Activated CD4-positive, alpha-beta T cell treated with anti-CD3 and anti-CD28 coated beads, Interleukin-2, amount 50 U/mL, for 16 hours (primary cell): Measurements from ENCODE around the gene TUBA4A.
"Not testable (repeated sequence)": the region's sequence is repeated elsewhere in the genome, so short reads cannot be mapped to it uniquely, and the experiment has no call there.

Experiments used
- DNase-seq: peaks from one replicate; pipeline ENCODE4 v3.0.0-alpha.2; 2020

The TUBA4A gene

DNA sequence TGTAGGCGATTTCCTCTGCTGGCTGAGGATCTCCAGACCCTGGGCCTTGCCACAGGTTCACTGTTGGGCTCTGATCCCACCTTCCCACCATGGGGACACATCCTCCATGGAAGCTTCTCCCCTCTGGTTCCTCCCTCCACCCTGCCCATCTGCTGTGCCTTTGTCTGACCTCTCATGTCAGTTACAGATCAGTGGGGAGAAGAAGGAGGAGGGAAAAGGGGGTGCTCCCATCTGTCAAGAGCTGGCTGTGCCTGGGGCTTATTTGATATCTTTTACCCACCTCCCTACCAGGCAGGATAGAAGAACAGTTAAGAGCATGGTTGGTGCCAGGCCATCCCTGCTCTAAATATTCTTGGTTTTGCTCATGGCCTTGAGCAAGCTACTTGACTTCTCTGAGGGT is 13.2 kb upstream of the TUBA4A start:
- DNase-seq: no peak

DNA sequence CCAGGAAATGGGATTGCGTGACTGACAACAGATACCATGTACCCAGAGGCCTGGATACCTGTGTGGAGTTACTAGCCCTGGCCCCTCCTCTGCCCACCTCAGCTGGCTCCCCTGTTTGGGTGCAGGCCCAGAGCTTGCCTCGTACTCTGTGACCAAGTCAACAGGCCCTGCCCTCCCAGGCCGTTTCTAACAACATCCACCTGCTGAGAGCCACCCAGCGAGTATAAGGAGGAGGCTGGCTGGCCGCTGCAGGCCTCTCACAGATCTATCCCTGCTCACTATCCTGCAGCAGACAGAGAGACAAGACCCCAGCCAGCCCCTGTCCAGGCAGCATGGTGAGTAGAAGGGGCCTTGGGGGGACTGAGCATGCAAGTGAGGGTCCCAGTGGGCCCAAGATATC is 12.5 kb upstream of the TUBA4A start:
- no peak for DNase-seq

DNA sequence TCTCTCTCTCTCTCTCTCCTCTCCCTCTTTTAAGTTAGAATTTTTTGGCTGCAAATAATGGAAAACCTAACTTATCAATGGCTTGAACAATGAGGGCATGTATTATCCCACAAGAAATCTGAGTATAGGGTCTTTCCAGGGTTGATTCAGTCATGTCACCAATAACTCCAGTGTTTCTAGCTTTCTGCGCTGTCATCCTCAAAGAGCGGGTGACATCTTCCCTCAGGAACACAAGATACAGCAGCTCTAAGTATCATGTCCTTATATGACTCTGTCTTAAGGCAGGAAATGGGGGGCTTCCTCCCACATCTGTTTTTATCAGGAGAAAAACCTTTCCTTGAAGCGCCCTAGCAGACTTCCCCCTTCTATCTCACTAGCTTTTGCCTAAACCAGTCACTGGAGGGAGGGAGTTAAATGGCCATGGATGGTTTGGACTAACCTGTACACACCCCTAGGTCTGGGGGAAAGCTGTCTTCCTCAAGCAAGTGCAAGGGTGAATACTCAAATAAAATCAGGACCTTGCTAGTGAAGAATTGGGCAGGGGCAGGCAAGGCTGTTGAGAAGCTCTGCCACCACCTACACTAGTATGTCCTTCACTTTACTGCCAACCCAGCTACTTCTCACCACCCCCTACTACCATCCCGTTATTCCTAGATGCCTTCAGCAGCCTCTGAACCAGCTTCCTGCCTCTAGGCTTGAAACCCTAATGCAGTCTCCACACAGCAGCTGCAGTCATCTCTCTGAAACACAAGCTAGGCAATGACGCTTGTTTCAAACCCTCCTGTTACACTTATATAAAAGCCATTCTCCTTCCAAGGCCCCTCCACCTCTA is 7.5 kb upstream of the TUBA4A start:
- DNase-seq: no peak

DNA sequence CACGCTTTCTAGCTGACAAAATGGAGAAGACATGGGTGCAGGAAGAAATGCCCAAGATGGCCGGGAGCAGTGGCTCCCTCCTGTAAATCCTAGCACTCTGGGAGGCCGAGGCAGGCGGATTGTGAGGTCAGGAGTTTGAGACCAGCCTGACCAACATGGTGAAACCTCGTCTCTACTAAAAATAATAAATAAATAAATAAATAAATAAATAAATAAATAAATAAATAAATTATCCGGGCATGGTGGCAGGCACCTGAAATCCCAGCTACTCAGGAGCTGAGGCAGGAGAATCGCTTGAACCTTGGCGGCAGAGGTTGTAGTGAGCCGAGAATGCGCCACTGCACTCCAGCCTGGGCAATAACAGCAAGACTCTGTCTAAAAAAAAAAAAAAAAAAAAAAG is 5.2 kb upstream of the TUBA4A start:
- not testable (repeated sequence) for DNase-seq

DNA sequence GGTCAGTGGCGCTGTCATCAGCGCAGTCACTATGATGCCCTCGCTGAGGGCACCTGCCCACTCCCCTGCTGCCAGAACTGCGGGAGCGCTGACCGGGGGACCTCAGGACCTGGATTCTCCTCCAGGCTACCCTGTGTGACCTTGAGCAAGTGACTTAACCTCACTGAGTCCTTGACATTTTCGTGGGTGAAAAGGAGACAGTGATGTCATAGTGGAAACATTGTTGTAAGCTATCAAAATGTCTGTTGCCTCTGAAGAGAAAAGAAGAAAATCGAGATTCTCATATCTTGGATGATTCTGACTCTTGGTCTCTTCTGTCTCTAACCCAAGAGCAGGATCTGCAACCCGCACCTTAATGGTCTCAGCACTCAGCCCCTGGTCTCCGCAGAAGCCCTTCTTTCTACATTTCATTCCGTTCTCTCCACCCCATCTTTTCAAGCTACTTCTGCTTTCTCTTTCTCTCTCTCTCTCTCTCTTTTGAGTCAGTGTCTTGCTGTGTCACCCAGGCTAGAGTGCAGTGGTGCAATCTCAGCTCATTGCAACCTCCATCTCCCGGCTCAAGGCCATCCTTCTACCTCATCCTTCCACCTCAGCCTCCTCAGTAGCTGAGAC is 978 bp upstream of the TUBA4A start:
- DNase-seq: peak; percentile 64

DNA sequence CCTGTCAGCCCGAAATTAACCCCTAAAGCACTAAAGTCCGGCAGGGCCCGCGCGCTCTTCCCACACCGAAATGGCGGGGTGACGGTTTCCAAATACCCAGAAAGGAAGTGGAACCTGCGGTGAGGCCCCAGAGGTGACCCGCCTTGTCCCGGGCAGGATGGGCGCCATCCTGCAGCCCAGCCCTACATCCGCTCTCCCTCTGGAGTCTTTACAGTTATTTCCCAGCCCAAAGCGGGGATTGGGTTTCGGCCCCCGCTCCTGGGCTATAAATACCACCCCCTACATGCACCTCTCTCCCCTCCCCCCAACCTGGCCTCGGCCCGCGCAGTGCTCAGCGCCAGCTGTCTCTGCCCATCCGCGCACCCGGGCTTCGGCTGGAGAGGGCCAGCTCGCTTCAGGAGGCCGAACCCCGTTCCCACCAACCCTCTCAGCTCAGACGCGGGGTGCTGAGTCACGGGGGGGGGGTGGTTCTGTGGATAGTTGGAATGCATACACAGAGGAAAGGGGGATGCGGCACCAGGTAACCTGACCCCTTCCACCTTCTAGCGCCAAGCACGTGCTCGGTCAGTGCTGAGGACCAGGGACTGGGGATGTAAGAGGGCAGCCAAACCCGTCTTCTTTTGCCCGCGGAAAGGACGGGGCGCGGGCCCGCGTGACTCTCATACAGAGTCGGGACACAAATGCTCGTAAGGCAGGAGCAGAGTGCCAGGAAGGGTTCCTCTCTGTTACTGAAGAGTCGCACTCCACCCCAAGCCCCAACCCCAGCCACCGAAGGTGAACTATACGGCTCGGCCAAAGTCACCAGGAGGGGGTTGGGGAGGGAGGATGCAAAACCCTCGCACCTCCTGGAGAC is 592 bp downstream of the TUBA4A start, which contains the start of gene TUBA4B:
TUBA4B (plus strand) TSS at position 344 of the 853 bp plus-strand sequence; CDS start at position 509, 165 bp downstream.
- peak; percentile 68 for DNase-seq

DNA sequence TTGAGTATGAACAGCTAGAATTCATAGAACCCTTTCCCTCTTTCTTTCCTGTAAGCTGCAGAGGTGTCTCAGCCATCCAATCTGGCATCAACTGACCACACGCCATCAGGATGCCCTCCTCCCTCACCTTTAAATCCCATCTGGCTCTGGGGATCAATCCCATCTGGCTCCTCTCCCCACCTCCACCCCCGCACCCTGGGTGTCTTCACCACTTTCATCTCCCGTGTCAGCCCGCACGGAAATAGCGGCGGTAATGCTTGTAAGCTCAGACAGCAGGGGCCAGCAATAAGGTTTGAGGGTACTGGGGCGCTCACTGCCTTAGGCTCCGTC is 1.2 kb downstream of the TUBA4A start:
- no peak for DNase-seq

DNA sequence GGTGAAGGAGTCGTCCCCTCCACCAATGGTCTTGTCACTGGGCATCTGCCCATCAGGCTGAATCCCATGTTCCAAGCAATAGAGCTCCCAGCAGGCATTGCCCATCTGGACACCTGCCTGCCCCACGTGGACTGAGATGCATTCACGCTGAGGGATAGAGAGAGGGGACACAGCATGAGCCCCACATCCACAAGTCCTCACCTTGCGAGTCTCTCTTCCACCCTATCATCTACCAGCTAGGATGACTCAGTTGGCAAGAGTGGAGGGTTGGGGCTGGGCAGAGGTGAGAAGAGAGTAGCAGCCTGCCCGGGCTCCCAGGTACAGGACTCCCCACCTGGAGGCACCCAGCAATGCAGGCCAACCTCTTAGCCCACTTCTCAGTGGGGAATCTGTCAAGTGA is 1.6 kb downstream of the TUBA4A start:
- DNase-seq: peak; percentile 34

DNA sequence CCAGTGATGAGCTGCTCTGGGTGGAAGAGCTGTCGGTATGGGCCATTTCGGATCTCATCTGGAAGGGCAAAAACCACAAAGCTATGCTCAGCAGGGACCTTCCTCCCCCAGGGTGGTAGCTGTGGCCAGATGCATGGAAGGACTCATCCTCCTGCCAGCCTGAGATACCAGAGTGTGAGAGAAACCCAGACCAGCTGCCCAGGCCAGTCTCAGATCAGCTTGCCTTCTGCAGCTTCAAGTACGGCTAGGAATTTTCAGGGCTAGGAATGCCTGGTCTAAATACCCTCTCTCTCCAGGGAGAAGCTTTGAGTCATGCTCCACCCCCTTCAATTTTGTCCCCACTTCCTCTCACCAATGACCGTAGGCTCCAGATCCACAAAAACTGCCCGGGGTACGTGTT is 2.1 kb downstream of the TUBA4A start:
- DNase-seq: no peak

DNA sequence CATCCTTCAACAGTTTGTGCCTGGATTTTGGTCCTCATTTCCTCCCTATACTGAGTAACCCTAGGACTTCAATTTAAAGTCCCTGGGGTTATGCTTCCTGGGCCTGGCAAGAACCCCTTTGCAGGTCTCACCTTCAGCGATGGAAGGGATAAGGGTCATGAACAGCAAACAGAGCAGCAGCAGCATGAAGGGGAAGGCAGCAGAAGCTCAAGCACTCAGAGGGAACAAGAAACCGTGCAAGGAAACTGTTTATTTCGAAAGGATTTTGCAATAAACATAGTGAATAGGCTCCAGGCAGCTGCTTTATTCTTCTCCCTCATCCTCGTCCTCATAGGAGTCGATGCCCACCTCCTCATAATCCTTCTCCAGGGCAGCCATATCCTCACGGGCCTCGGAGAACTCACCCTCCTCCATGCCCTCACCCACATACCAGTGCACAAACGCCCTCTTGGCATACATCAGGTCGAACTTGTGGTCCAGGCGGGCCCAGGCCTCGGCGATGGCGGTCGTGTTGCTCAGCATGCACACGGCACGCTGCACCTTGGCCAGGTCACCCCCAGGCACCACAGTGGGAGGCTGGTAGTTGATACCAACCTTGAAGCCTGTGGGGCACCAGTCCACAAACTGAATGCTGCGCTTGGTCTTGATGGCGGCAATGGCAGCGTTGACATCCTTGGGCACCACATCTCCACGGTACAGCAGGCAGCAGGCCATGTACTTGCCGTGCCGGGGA is 3.5 kb downstream of the TUBA4A start:
- DNase-seq: no peak

DNA sequence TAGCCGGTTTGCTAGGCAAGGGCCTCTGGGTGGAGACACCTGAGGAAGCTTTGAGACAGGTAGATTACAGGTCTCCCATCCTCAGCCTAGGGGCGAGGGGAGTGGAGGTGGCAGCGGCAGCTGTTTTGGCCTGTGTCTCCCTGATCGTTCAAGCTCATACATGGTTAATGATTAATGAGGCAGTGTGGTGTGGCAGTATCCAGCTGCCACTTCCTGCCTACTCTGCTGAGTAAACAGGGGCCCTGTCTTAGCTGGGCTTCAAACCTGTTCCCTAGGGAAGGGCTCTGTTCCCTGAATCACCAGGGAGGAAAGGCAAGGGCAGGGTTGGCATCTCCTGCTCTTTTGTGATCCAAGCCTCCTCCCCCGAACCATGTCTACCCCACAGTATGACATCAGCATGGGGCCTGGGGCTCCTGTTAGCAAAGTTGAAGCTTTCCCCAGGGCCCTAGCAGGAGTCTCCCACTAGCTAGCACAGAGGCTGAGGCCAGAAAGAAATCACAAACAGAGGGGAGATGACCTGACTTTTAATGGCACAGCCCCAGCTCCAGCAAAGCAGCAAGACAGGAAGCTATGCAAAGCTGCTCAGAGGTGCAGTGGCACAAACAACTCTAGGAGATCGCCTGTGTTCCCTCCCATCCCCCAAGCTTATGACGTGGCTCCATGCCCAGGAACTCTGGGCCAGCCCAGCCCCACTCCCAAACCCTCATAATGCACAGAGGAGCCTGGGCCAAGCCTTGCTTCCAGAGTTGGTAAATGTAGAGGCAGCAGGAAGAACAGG is 4.3 kb downstream of the TUBA4A start:
- peak; percentile 62 for DNase-seq

DNA sequence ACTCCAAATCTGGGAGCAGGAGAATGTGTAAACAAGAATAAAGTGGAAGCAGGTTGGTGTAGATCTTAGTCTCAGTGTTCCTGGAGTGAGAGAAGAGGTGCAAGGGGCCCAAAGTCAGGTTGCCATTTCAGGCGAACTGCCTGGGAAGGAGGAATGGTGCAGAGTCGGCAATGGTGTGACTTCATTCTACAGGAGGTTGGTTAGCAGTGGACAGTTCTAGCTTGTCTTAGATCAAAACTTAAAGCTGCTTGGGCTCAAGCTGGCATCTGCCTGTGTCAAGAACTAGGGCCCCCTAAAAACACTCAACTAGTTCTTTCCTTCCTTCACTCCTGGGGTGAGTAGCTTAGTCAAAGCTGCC is 4.9 kb downstream of the TUBA4A start:
- DNase-seq: no peak

DNA sequence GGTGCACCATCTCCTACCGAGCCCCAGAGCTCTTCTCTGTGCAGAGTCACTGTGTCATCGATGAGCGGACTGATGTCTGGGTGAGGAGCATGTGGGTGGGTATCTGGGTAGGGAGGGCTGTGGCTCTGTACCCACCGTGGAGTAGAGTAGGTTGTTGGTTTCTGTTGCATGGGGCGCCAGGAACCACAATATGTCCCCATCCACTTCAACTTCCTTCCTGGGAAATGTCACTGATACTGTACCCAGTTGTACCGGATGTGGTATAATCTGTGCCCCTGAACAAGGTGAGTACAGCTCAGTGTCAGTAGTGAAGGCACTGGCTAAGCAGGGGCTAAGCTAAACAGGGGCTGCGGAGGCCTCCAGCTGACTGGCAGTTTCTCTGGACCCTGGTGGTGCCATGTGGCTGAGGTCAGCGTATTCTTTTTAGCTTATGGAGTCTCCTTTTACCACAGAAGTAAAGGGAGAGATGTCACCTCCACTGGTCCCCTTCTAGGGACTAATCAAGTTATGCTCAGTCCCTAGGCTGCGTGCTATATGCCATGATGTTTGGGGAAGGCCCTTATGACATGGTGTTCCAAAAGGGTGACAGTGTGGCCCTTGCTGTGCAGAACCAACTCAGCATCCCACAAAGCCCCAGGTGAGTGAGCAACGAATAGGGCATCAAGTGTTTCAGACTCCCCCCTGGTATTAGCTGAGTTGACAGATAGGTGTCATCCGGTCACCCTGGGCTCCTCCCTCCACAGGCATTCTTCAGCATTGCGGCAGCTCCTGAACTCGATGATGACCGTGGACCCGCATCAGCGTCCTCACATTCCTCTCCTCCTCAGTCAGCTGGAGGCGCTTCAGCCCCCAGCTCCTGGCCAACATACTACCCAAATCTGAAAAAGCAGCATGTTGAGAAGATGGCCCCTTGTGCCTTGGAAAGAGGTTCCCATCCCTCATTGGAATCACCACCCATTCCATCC is 5.8 kb downstream of the TUBA4A start:
- DNase-seq: peak; percentile 83

DNA sequence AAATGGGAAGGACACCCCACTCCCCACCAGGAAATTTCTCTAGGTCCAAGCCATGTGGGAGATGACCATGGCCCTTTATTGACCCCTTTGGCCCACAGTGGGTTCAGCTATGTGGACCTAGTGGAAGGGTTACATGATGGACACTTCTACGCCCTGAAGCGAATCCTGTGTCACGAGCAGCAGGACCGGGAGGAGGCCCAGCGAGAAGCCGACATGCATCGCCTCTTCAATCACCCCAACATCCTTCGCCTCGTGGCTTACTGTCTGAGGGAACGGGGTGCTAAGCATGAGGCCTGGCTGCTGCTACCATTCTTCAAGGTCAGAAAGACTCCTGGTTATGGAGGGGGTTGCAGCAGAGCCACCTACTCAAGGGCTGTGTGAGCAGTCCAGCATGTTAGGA is 7.2 kb downstream of the TUBA4A start:
- no peak for DNase-seq

DNA sequence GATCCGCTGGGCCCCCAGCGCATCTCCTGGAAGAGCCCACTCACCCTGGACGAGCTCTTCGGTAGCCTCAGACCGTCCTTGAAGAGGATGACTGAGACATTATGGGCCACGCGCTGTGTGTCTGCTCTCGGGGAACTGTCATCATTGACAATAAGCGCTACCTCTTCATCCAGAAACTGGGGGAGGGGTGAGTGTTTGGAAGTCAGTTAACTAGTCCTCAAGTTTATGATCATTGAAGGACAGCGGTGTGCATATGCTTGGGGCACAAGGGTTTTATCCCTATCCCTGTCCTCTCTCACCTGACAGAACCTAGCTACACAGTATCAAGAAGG is 7.9 kb downstream of the TUBA4A start:
- no peak for DNase-seq

DNA sequence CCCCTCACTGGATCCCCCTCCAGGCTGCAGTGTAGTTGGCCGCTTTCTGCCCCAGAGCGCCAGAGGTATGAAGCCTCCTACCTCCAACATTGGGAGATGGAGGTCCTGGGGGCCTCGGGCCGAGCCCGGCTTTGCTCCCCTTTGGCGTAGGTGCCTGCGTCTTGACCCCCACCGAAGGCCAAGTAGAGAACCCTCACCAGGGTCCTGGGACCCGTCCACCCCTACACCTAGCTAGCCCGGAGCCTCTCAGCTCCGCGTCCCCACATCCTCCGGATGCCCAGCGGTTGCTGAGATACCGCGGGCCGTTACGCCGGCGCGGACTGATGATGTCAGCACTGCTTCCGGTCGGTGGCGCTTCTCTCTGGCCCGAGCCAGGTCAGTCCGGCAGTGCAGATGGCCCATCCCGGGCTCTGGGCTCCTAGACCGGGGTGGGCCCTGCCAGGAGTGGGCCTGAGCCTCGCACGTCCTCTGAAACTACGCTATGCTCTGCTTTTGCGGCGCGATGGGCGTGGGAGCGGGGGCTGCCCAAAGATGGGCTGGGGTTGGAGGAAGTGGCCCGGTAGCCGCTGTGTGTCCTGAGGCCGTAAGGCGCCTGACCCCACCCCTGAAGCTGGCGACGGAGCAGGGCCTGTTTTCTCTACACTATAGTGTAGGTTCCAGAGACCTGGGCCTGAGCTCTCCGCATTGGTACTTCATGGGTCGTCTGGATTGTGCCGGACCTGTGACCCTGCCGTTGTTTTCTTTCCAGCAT is 8.4 kb downstream of the TUBA4A start, which contains the start of the genes GLB1L and STK16:
GLB1L (minus strand) TSS at position 297 of the 751 bp plus-strand sequence. CDS start 1,871 bp downstream, outside the sequence.
STK16 (plus strand) TSS at position 332 of the 751 bp plus-strand sequence. CDS start 521 bp downstream, outside the sequence.
- DNase-seq: peak; percentile 93

DNA sequence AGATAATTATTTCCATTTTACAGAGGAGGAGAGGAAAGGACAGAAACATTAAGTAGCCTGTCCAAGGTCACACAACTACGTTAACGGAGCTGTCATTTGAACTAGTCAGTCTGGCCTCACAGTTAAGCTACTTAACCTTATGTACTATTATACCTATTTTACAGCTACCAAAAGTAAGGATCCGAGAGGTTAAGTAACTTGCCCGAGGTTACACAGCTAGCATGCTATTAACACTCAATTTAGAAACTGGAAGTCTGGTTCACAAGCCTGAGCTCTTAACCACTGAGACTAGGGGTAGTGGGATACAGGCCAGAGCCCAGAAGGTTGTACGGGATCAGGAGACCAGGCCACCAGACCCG is 8.9 kb downstream of the TUBA4A start:
- no peak for DNase-seq

DNA sequence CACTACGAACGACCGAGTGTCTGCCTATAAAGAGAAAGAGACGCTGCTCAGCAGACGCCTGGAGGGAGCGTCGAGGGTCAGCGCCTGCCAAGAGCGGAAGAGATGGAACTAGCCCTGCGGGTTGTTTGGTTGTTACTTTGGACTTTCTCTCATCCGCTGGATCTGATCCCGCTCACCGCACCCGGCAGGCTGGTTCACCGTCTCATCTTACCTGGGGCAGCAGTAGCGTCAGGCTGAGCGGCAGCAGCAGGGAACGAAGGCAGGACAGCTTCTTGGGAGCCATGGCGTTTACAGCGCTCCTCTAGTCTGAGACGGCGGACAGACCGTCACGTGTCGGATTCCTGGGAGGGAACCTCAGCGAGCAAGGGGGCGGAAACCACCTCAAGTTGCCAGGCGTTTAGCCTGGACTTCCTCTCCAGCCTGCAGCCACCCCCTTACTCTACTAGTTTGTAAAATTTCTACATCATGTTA is 10.4 kb downstream of the TUBA4A start:
- no peak for DNase-seq

DNA sequence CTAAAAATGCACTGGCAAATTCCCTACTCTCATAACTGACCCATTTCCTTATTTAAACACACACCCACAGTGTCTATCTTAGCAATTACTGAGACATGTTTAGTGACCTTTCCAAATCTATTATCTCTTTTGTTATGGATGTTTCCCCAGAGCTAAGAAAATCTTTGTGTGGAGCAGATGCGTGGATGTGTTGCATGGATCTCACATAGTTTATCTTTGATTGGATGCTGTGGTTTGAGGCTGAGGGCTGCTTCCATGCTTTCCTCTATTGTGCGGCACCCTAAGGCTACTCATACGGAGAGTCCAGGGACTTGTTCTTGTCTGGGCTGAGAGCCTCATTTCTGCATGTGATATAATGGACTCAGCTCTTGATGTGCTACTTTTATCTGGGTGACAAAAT is 19.4 kb downstream of the TUBA4A start:
- DNase-seq: no peak

DNA sequence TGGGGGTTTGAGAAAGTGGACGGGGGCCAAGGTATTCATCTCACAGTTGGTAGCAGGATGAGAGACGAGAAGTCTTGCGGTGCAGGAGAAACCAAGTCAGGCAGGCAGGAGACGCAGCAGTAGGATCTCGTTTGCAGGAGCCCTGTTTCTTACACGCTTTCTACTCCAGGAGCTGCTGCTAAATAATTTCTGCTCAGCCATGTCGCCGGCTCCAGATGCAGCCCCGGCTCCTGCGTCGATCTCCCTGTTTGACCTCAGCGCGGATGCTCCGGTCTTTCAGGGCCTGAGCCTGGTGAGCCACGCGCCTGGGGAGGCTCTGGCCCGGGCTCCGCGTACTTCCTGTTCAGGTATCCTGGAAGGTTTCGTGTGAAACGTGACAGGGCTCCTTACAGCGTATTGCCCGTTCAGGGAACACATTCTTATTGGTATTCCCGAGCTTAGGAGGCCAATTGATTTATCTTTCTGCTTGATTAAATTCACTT is 23.6 kb downstream of the TUBA4A start:
- peak; percentile 65 for DNase-seq
